Adrenal gland (tissue), 12 donors: ENCODE measurements around the gene ANKRD55. TPM values are rescaled to one million over a fixed set of nuclear protein-coding genes. Genes with fewer than 3 reads are reported as not detected.
A peak's percentile ranks its signal among the peaks of the same experiment; 100 is the strongest.

Experiments
- DNase-seq, 7 donors: peaks; one replicate each; pipeline ENCODE4 v3.0.0-alpha.2; 2019 to 2020
- H3K27ac ChIP-seq, 5 donors: fragments of 200-600 bp; sonication (generic) in 4 of 5; 1 replicate in 3 of 5; 2 replicates in 2 of 5; pipeline versions ENCODE4 v1.5.1 to v1.8.0; 2016 to 2020; ENCODE audit warnings: mild to moderate bottlenecking in 1 of 5
- H3K27me3 ChIP-seq: fragments of 200-600 bp; 2 replicates; pipeline ENCODE4 v1.8.0; 2021
- H3K36me3 ChIP-seq, 2 donors: fragments of 200-600 bp; replicated peaks in 1 of 2; 1 replicate in 1 of 2; 2 replicates in 1 of 2; pipeline versions ENCODE4 v1.5.1 to v1.8.0; 2018 to 2022
- H3K4me1 ChIP-seq, 2 donors: fragments of 200-600 bp; replicated peaks in 1 of 2; 1 replicate in 1 of 2; 2 replicates in 1 of 2; pipeline versions ENCODE4 v1.5.1 to v1.8.0; 2018 to 2021
- H3K4me3 ChIP-seq, 4 donors: fragments of 200-600 bp; sonication (generic) in 3 of 4; one replicate each; pipeline ENCODE4 v1.5.1; 2016 to 2018
- H3K9me3 ChIP-seq, 3 donors: fragments of 200-600 bp; sonication (generic) in 1 of 3; replicated peaks in 1 of 3; 1 replicate in 2 of 3; 2 replicates in 1 of 3; pipeline versions ENCODE4 v1.5.1 to v1.8.0; 2016 to 2021
- CTCF ChIP-seq, 6 experiments: fragments of 450-650 bp in 4 of 6; fragments of 200-600 bp in 2 of 6; sonication (generic) in 1 of 6; IDR thresholded peaks; 1 replicate in 5 of 6; 2 replicates in 1 of 6; pipeline versions ENCODE4 v1.5.1 to v1.8.0; 2016 to 2021; ENCODE audit warnings: antibody characterized with exemption in 6 of 6, mild to moderate bottlenecking in 2 of 6, moderate library complexity in 1 of 6
- POLR2A ChIP-seq, 2 donors: fragments of 450-650 bp; IDR thresholded peaks; one replicate each; pipeline ENCODE4 v1.6.1; 2017; ENCODE audit warnings: antibody characterized with exemption in 2 of 2, mild to moderate bottlenecking in 2 of 2, moderate library complexity in 1 of 2
- WGBS, 4 donors: extraction: QIAGEN DNeasy Blood & Tissue Kit in 2 of 4; methylation state at CpG; one replicate each; pipeline versions ENCODE4 v1.1.5 to v1.1.7; 2013 to 2017; 5-methylcytosine and 5-hydroxymethylcytosine counted together
- intact Hi-C, 2 donors: fragments of 100-400 bp; cut with DNase I; formaldehyde crosslinking; loops; one replicate each; pipeline versions ENCODE4 v1.14.1 to v1.15.0; 2022 to 2023
- polyA plus RNA-seq, 3 donors: library from polyadenylated mRNA; stranded (reverse); fragments of 200-250 nt in 2 of 3; fragments of 350-450 nt in 1 of 3; fragmentation: Illumina TruSeq in 1 of 3; extraction: RNeasy Lipid Tissue Mini Kit (QIAGEN cat#74804) in 1 of 3; gene quantifications; one replicate each; pipeline ENCODE4 v1.2.3, GENCODE V29; 2013 to 2014
- total RNA-seq, 9 donors: library from RNA; depleted of rRNA in 4 of 9; stranded (reverse); fragments of >200 nt in 4 of 9; fragments of 120-200 nt in 1 of 9; fragmentation: NEBNext Ultra II Directional in 1 of 9; extraction: Animal tissue kit (Norgen Biotek cat#: 25700) in 1 of 9; gene quantifications; one replicate each; pipeline versions ENCODE4 v1.1.0 to v1.2.4, GENCODE V29; 2013 to 2023
- donor health status: healthy with polysubstance abuse.
- donor health status: Bipolar disorder and iron deficiency.
- donor health status: DM: yes; HTN: yes; CAD: no.
- donor health status: DM: no; HTN: no; CAD: no.
- donor health status: DM: no; HTN: no; CAD: no.
- donor health status: DM: yes; HTN: yes; CAD: no.

The ANKRD55 gene
- total and polyA plus RNA-seq, 12 donors: 0.03 to 0.81 (median 0.29) TPM; not detected in 4

- no peak for DNase-seq
- WGBS, 4 donors: 79 to 88% (median 82%) methylated on average over 6 of the region's 6 CpGs
- no peaks in the 10 kb centered on the region for H3K9me3 ChIP-seq
- no peaks in the 10 kb centered on the region for H3K27me3 ChIP-seq
- H3K27ac ChIP-seq: no peak overlapping the region
- H3K4me3 ChIP-seq: no peak overlapping the region
- peaks cover 5 to 29% of the 10 kb centered on the region in 2 donors for H3K4me1 ChIP-seq
- H3K36me3 ChIP-seq: no peaks in the 10 kb centered on the region
- intact Hi-C loops: no loop called here
- TF ChIP-seq POLR2A (IDR thresholded peaks at IDR 0.05) (no peak), CTCF (IDR thresholded peaks at IDR 0.05) (no peak)
Observed at GRCh38 chr5:56166671-56167385, 66.3 kb downstream of the ANKRD55 start.

GRCh38 chr5:56164376-56164775, 68.8 kb downstream of the ANKRD55 start:
- TF ChIP-seq POLR2A (IDR thresholded peaks at IDR 0.05): no peak
- TF ChIP-seq CTCF (IDR thresholded peaks at IDR 0.05): no peak
- intact Hi-C loops: no loop called here
- DNase-seq: peak; percentile 64 to 80 (median 69)
- H3K9me3 ChIP-seq: no peaks in the 10 kb centered on the region
- no peak overlapping the region for H3K4me3 ChIP-seq
- H3K27ac ChIP-seq: peak overlapping the region in 2 of 5 donors; percentile 15 to 62
- no peaks in the 10 kb centered on the region for H3K36me3 ChIP-seq
- peaks cover 5 to 9% of the 10 kb centered on the region in 2 donors for H3K4me1 ChIP-seq
- H3K27me3 ChIP-seq: no peaks in the 10 kb centered on the region
- 18 to 35% (median 32%) methylated on average over 3 of the region's 3 CpGs for WGBS, 4 donors

GRCh38 chr5:56161927-56162326, 71.2 kb downstream of the ANKRD55 start:
- WGBS, 4 donors: 50 to 69% (median 51%) methylated on average over 1 of the region's 1 CpG
- no peaks in the 10 kb centered on the region for H3K9me3 ChIP-seq
- no peak overlapping the region for H3K4me3 ChIP-seq
- no peak for TF ChIP-seq CTCF (IDR thresholded peaks at IDR 0.05)
- intact Hi-C loops: no loop called here
- no peak for DNase-seq
- peaks cover 9 to 10% of the 10 kb centered on the region in 2 donors for H3K4me1 ChIP-seq
- no peak overlapping the region for H3K27ac ChIP-seq
- no peaks in the 10 kb centered on the region for H3K36me3 ChIP-seq
- no peaks in the 10 kb centered on the region for H3K27me3 ChIP-seq

- Histone ChIP-seq H3K36me3 (no peaks in the 10 kb centered on the region), H3K4me1 (peaks cover 10 to 11% of the 10 kb centered on the region in 2 donors), H3K27me3 (no peaks in the 10 kb centered on the region), H3K4me3 (no peak overlapping the region), H3K9me3 (no peaks in the 10 kb centered on the region), H3K27ac (no peak overlapping the region)
- TF ChIP-seq CTCF (IDR thresholded peaks at IDR 0.05) (no peak), POLR2A (IDR thresholded peaks at IDR 0.05) (no peak)
- no peak for DNase-seq
- WGBS, 4 donors: 78 to 88% (median 84%) methylated on average over 3 of the region's 3 CpGs
- intact Hi-C loops: no loop called here
Observed at GRCh38 chr5:56161439-56161823, 71.7 kb downstream of the ANKRD55 start.
